ENCODE results near the gene ANKRD11.
"Not testable (repeated sequence)": the region's sequence is repeated elsewhere in the genome, so short reads cannot be mapped to it uniquely, and the experiment has no call there.

Gene ANKRD11

DNA sequence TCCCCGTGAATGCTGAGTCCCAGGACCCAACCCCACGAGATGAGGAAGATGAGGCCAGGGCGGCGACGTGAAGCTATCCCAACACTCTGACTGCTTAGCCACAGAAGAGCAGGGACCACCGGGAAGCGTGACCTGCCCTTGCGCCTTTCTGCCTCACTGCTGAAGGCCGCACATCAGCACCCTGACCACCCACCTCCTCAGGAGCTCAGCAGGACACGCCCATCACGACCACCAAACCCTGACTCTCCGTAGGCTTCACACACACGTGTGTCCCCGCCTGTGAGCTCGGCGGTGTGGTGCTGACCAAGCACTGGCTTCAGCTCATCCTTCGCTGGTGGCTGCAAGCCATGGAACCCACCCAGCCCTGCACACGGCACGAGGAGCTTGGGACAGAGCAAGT is 175.1 kb downstream of the ANKRD11 start:
- no peak for ATAC-seq
- H3K36me3 Mint-ChIP-seq, result peaks cover 95% of the 10 kb centered on the region

DNA sequence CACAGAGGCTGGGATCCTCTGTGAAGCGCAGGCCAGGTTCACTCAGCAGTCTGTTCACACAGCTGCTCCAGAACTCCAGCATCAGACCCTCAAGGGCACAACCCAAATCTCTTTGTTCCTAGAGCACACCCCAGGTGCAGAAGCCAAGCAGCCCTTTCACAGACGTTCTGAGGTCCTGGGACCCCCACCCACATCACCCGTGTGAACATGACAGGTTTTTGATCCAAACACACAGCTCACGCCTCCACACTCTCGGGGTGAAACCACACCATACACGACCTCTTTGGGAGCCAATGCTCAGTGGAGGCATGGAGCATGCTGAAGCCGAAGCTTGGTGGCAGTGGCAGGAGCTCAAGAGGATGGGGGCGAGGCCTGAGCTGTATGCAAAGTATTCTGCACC is 175.5 kb downstream of the ANKRD11 start:
- H3K4me3 Mint-ChIP-seq, result peak overlapping the region; percentile 81
- DNase-seq (ENCODE audit: low spot score in 2 of 2) (no peak), ATAC-seq (no peak)
- H3K36me3 Mint-ChIP-seq, result peaks cover 95% of the 10 kb centered on the region
- peaks cover 85% of the 10 kb centered on the region for H3K4me1 Mint-ChIP-seq
- H3K9me3 Mint-ChIP-seq, result no peaks in the 10 kb centered on the region
- H3K27ac Mint-ChIP-seq, result peak overlapping the region; percentile 97

More for the DNA sequence above, 175.1 kb downstream of the ANKRD11 start:
- Mint-ChIP-seq H3K9me3 (no peaks in the 10 kb centered on the region), H3K4me1 (peaks cover 85% of the 10 kb centered on the region), H3K27ac (peak overlapping the region; percentile 97), H3K4me3 (peak overlapping the region; percentile 81)
- DNase-seq (ENCODE audit: low spot score in 2 of 2), result no peak

DNA sequence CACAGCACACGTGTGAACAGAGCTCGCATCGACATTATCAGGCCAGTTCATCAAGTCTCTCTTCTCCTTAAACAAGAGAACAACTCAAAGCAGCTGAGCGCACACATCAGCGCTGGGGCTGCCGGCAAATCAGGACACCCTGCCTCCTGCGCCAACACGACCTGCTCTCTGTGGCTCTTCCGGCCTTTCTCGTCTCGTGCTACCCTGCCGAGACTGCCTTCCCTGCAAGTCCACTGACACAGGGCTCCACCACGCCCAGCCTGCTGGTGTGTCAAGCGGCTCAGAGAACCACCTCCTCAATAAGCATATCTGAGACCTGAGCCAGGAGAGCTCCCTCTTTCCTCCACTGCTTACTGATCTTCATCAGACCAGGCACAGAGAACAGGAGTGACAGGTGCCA is 176.0 kb downstream of the ANKRD11 start:
- no peak for DNase-seq (ENCODE audit: low spot score in 2 of 2)
- H3K9me3 Mint-ChIP-seq, result no peaks in the 10 kb centered on the region

DNA sequence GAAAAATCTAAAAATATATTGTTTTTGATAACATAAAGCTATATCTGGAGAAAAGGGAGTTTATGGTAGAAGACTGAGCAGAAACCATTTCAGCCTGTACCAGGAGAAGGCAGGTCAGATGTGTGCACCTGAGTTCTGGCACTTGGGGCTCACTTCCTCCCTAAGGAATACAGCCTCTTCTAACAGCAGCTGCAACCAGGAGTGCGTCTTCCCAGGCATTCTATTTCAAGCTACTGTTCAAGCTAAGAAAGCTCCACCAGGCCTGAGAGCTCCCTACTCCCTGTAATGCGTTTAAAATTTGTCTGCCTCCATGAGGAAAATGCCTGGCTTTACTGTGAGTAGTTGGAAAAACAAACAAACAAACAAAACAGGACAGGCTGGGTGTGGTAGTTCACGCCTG is 176.8 kb downstream of the ANKRD11 start:
- peaks cover 97% of the 10 kb centered on the region for H3K36me3 Mint-ChIP-seq
- no peak for ATAC-seq
- no peak for DNase-seq (ENCODE audit: low spot score in 2 of 2)
- peak overlapping the region; percentile 81 for H3K4me3 Mint-ChIP-seq
- no peaks in the 10 kb centered on the region for H3K9me3 Mint-ChIP-seq
- H3K27ac Mint-ChIP-seq, result peak overlapping the region; percentile 97
- H3K4me1 Mint-ChIP-seq, result peaks cover 85% of the 10 kb centered on the region

More for the DNA sequence above, 176.0 kb downstream of the ANKRD11 start:
- H3K4me3 Mint-ChIP-seq, result peak overlapping the region; percentile 81
- ATAC-seq, result peak; percentile 47
- peaks cover 95% of the 10 kb centered on the region for H3K36me3 Mint-ChIP-seq
- H3K4me1 Mint-ChIP-seq, result peaks cover 85% of the 10 kb centered on the region
- peak overlapping the region; percentile 97 for H3K27ac Mint-ChIP-seq

DNA sequence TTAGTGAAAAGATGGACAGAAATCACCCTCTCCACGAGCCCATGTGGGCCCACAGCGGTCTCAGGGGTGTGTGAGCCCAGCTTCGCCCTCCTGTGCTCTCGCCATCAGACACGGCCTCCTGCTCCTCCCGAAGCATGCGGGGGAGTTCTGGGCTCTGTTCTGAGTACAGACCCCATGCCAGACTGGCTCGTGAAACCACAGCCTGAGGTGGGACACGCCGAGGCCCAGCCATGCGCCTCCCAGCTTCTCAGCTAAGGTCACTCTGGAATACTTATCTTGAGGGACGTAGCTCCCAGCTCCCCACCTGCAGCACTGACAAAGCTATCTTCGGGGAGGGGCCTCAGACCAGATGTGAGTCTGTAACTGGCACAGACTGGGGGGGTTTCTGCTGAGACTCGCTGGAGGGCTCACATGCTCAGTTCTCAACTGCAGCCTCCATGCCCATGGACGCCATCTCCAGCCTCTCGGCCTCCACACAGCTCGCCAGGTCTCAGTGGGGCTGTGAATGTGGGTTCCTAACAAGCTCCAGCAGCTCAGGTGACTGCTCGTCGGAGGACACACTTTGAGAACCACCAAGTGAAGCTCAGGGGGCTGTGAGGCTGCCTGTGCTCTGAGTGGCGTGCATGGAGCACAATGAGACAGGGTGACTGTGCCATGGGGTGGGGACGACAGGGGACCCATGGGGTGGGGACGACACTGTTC is 177.6 kb downstream of the ANKRD11 start:
- Mint-ChIP-seq H3K36me3 (peaks cover 97% of the 10 kb centered on the region), H3K4me1 (peaks cover 85% of the 10 kb centered on the region), H3K27ac (peak overlapping the region; percentile 97), H3K4me3 (no peak overlapping the region), H3K9me3 (no peaks in the 10 kb centered on the region)
- ATAC-seq (no peak), DNase-seq (ENCODE audit: low spot score in 2 of 2) (no peak)

DNA sequence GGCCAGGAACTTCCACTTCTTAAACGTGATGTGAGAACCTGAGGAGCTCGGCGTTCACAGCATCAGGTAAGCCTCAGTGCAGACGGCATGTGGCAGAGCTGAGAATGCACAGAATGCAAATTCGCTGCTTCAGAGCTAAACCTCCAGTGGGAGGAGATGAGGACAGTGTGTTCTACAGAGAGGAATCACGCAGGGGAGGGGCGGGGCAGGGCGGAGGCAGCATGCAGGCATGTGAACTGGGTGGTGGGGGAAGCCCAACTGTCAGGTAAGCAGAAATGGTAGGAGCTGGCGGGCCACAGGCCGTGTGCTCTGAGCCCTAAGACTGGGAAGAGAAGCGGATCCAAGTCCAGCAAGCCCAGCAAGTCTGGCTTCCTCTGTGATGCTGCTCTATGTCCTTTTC is 178.2 kb downstream of the ANKRD11 start:
- H3K9me3 Mint-ChIP-seq, result no peaks in the 10 kb centered on the region
- peaks cover 85% of the 10 kb centered on the region for H3K4me1 Mint-ChIP-seq
- peak overlapping the region; percentile 97 for H3K27ac Mint-ChIP-seq
- DNase-seq (ENCODE audit: low spot score in 2 of 2) (no peak), ATAC-seq (no peak)
- peaks cover 94% of the 10 kb centered on the region for H3K36me3 Mint-ChIP-seq
- no peak overlapping the region for H3K4me3 Mint-ChIP-seq

DNA sequence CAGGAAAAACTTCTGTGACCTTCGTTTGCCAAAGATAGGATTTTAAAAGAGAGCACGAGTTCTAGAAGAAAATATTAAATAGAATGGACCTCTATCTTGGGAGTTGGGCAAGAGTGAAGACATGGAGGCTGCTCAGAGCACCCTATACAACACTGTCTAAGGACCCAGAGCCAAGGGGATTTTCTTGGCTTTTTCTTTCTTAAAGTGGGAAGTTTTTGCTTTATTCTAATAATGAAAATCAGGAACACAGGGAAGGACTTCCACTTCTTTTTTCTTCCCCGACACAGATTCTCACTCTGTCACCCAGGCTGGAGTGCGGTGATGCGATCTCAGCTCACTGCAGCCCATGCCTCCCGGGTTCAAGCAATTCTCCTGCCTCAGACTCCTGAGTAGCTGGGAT is 178.7 kb downstream of the ANKRD11 start:
- ATAC-seq (no peak), DNase-seq (ENCODE audit: low spot score in 2 of 2) (no peak)
- peaks cover 93% of the 10 kb centered on the region for H3K36me3 Mint-ChIP-seq
- H3K4me1 Mint-ChIP-seq, result peaks cover 82% of the 10 kb centered on the region
- H3K4me3 Mint-ChIP-seq, result no peak overlapping the region
- no peaks in the 10 kb centered on the region for H3K9me3 Mint-ChIP-seq
- peak overlapping the region; percentile 97 for H3K27ac Mint-ChIP-seq

DNA sequence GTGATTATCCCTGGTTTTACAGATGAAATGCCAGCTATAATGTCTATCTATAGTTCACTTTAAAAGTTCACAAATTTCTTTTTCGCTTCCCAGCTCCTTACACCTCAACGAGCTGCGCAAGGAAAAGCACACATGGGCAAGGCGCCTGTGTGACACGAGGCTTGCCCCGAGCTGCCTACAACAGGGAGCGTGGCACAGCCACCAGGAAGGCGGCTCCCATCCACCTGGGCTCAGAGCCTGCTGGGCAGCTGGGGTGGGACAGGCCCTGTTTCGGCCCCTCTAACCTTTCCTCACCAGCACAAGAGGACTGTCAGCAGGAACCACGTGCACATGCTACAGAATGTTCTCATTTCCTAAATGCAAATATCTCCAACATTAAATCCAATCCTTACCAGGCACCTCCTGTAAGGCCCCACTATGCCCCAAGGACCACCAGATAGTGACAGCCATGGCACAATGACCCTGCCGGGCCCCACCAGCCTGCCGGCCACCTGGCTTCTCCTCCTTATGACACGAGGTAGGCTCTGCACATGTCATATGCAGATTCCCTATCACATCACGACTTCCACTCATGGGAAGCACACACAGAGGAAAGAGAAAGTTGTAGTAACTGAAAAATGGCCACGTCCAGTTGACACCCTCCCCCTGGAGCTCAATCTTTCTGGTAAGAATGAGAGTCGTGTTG is 180.8 kb downstream of the ANKRD11 start:
- DNase-seq (ENCODE audit: low spot score in 2 of 2), result no peak
- peak overlapping the region; percentile 58 for H3K27ac Mint-ChIP-seq
- H3K4me3 Mint-ChIP-seq, result no peak overlapping the region
- ATAC-seq, result no peak
- H3K36me3 Mint-ChIP-seq, result peaks cover 81% of the 10 kb centered on the region
- peaks cover 65% of the 10 kb centered on the region for H3K4me1 Mint-ChIP-seq
- no peaks in the 10 kb centered on the region for H3K9me3 Mint-ChIP-seq

DNA sequence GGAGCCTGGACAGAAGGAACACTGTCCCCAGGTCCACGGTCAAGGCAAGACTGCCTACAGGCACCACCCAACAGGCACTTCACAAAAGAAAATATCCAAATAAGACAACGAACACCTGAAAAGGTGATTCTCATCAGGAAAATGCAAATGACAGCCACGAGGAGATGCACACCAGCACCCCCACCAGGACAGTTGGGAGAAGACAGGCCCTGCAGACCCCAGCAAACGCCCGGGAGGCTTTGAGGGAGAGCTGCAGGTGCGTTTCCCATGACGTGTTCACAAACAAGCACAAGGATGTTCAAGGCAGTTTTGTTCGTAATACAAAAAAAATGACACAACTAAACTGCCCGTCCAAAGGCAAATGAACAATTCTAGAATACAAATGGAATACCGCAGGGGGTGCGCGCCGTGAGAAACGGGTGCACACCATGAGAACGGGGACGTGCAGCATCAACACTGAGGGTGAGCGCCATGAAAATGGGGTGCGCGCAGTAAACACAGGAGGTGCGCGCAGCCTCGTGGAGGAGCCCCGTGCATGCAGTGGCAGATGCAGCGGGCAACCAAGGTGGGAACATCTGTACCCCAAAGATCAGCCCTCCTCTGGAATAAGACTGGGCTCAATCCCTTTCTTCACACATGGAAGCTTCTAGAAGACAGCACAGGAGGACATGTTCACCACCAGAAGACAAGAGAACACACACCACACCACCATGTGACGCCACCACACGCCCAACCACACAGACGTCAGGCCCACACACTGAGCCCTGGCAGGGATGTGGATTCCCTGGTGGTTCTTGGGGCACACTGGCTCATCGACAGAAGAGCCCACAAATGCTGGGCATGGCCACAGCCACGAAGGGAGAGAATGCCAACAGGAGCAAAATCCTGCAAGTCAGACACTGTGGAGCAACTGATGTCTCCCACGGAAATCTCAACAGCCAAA is 181.7 kb downstream of the ANKRD11 start:
- Mint-ChIP-seq H3K4me1 (peaks cover 65% of the 10 kb centered on the region), H3K9me3 (no peaks in the 10 kb centered on the region), H3K4me3 (peak overlapping the region; percentile 7), H3K27ac (peak overlapping the region; percentile 58), H3K36me3 (peaks cover 80% of the 10 kb centered on the region)
- ATAC-seq (peak; percentile 86), DNase-seq (ENCODE audit: low spot score in 2 of 2) (no peak)

DNA sequence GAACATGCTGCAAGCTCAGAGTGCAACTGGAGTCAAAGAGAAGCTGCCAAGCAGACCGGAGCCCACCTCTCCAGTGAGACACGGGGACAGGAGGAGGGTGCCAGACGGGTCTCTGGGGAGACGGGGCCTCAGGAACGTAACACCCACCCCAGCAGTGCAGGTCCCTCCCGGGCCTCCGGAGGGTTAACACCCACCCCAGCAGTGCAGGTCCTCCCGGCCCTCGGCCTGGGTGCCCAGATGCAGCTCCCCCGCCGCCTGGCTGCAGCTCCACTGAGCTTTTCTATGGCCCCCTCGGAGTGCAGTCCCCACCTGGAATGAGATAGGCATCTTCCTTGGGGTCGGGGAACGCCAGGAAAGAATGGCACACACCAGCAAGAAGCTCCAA is 182.9 kb downstream of the ANKRD11 start:
- DNase-seq (ENCODE audit: low spot score in 2 of 2) (no peak), ATAC-seq (no peak)
- peak overlapping the region; percentile 85 for H3K27ac Mint-ChIP-seq
- peaks cover 65% of the 10 kb centered on the region for H3K4me1 Mint-ChIP-seq
- H3K4me3 Mint-ChIP-seq, result no peak overlapping the region
- peaks cover 80% of the 10 kb centered on the region for H3K36me3 Mint-ChIP-seq
- H3K9me3 Mint-ChIP-seq, result no peaks in the 10 kb centered on the region

DNA sequence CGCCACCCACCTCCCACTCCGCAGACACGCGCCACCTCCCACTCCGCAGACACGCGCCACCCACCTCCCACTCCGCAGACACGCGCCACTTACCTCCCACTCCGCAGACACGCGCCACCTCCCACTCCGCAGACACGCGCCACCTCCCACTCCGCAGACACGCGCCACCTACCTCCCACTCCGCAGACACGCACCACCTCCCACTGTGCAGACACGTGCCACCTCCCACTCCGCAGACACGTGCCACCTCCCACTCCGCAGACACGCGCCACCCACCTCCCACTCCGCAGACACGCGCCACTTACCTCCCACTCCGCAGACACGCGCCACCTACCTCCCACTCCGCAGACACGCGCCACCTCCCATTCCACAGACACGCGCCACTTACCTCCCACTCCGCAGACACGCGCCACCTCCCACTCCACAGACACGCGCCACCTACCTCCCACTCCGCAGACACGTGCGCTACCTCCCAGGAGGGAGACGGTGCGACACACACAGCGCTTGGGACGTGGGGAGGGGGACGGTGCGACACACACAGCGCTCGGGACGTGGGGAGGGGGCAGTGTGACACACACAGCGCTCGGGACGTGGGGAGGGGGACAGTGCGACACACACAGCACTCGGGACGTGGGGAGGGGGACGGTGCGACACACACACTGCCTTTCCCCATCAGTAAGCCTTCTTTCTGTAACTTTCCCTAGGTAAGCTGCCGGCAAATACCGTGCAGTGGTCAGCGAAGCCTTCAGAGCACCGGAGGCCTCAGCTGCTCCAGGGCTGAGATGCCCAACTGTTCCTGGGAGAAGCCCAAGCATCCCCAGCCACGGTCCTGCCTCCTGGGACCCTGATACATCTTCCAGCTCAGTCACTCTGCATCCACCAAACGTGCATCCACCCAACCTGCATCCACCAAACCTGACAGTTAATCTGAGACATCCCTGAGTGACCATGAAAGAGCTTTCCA is 183.6 kb downstream of the ANKRD11 start:
- DNase-seq (ENCODE audit: low spot score in 2 of 2); ATAC-seq; H3K9me3 Mint-ChIP-seq; H3K4me3 Mint-ChIP-seq: not testable (repeated sequence)
- H3K4me1 Mint-ChIP-seq, result peaks cover 66% of the 10 kb centered on the region
- H3K27ac Mint-ChIP-seq, result peak overlapping the region; percentile 85
- H3K36me3 Mint-ChIP-seq, result peaks cover 80% of the 10 kb centered on the region

DNA sequence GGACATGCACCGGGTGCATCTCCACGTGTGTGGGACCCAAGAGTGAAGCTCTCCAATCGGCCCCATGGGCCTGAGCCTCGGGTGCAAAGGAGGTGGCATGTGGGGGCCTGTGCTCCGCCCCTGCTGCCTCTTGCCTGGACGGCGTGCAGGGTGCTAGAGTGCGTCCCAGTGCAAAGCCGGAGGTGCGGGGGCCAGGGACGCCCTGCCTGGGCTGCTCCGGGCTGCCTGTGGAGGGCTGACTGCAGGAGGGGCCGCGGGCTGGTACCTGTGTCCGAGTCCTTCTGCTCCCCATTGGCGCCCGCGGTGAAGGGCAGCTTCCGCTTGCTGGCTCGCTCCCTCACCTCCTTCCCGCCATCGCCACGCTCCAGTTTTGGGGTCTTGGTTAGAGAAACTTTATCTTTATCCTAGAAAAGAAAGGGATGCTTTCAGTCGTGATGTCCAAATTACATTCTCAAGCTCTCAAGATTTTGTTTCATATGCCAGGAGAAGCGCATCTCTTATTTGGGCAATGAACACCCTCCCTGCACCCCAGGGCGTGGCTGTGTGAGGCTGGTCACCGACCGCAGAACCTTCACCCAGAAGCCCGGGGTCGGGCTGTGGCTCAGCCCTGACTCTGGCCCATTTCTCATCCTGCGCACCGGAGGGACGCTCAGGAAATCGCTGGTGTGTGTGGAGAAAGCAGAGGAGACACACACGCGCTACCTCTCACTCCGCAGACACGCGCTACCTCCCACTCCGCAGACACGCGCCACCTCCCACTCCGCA is 185.2 kb downstream of the ANKRD11 start:
- ATAC-seq (no peak), DNase-seq (ENCODE audit: low spot score in 2 of 2) (no peak)
- no peaks in the 10 kb centered on the region for H3K9me3 Mint-ChIP-seq
- no peak overlapping the region for H3K4me3 Mint-ChIP-seq
- H3K4me1 Mint-ChIP-seq, result peaks cover 64% of the 10 kb centered on the region
- peaks cover 82% of the 10 kb centered on the region for H3K36me3 Mint-ChIP-seq
- no peak overlapping the region for H3K27ac Mint-ChIP-seq

DNA sequence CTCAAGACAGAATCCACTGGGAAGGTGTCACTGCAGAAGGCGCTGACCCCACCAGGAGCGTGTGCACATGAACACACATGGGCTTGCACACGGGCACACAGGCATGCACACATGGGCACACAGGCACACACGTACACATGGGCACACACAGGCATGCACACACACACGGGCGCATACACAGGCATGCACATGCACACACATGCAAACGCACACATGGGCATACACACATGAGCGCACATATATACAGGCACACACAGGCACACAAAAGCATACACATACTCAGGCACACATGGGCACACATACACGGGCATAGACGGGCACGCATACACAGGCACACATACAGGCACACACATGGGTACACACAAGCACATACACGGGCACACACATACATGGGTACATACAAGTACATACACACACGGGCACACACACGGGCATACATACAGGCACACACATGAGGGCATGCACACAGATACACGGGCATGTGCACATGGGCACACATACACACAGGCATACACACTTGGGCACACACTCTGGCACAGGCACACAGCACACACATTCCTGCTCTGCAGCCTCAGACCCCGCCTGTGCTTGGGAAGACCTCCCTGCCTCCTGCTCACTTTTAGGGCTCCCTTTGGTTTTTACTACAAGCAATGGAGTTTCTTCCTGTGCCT is 186.0 kb downstream of the ANKRD11 start:
- no peak for DNase-seq (ENCODE audit: low spot score in 2 of 2)
- H3K9me3 Mint-ChIP-seq, result no peaks in the 10 kb centered on the region
- ATAC-seq, result no peak
- H3K4me1 Mint-ChIP-seq, result peaks cover 56% of the 10 kb centered on the region
- peaks cover 74% of the 10 kb centered on the region for H3K36me3 Mint-ChIP-seq
- peak overlapping the region; percentile 68 for H3K27ac Mint-ChIP-seq
- H3K4me3 Mint-ChIP-seq, result no peak overlapping the region

All from stimulated activated effector memory CD8-positive, alpha-beta T cell treated with anti-CD3 and anti-CD28 coated beads, Interleukin-12 subunit alpha, Interleukin-12 subunit beta, amount 100 ng/mL, for 72 hours (primary cell).